CD4-positive, CD25-positive, alpha-beta regulatory T cell (primary cell): ENCODE data around the gene APOC4. TPM values are rescaled to one million over a fixed set of nuclear protein-coding genes. Genes with fewer than 3 reads are reported as not detected.
"Not testable (repeated sequence)": the region's sequence is repeated elsewhere in the genome, so short reads cannot be mapped to it uniquely, and the experiment has no call there.

Experiments used
- ATAC-seq, 2 donors: fragments of 150-1000 bp; cut with Tn5 transposase; one replicate each; pipeline ENCODE4 v1.10.0; 2021; ENCODE audit warnings: low read depth in 2 of 2, moderate number of reproducible peaks in 2 of 2, moderate library complexity in 1 of 2
- DNase-seq, 3 donors: peaks; one replicate each; pipeline versions ENCODE4 v3.0.0 to v3.0.0-alpha.2; 2012 to 2022; ENCODE audit warnings: mixed read lengths in 1 of 3
- H3K27ac ChIP-seq: one replicate; pipeline ENCODE4 v1.7.0; 2013; ENCODE audit warnings: mild to moderate bottlenecking, low read length; ENCODE audit not compliant: insufficient read depth, poor library complexity, severe bottlenecking
- H3K27me3 ChIP-seq: one replicate; pipeline ENCODE4 v1.7.0; 2013; ENCODE audit warnings: low read length; ENCODE audit not compliant: control insufficient read depth, insufficient read depth
- H3K36me3 ChIP-seq: one replicate; pipeline ENCODE4 v1.7.0; 2013; ENCODE audit warnings: mild to moderate bottlenecking, low read length, moderate library complexity; ENCODE audit not compliant: control insufficient read depth, insufficient read depth
- H3K4me1 ChIP-seq: 2 replicates; pipeline ENCODE4 v1.7.0; 2013; ENCODE audit warnings: mild to moderate bottlenecking, low read length; ENCODE audit not compliant: insufficient read depth, control insufficient read depth, poor library complexity, severe bottlenecking
- H3K4me3 ChIP-seq: one replicate; pipeline ENCODE4 v1.7.0; 2013; ENCODE audit warnings: low read depth, mild to moderate bottlenecking, low read length, moderate library complexity
- H3K9me3 ChIP-seq, 2 experiments: 1 replicate in 1 of 2; 2 replicates in 1 of 2; pipeline ENCODE4 v1.7.0; 2013; ENCODE audit warnings: low read length in 2 of 2, mild to moderate bottlenecking in 1 of 2, moderate library complexity in 1 of 2; ENCODE audit not compliant: control insufficient read depth in 2 of 2
- H3K27ac Mint-ChIP-seq, 3 donors: one replicate each; pipeline ENCODE4 v1.8.0; 2020 to 2022; ENCODE audit warnings: mild to moderate bottlenecking in 3 of 3, mixed read lengths in 3 of 3, moderate library complexity in 2 of 3
- H3K27me3 Mint-ChIP-seq: one replicate; pipeline ENCODE4 v1.8.0; 2022; ENCODE audit warnings: mild to moderate bottlenecking, mixed read lengths
- H3K36me3 Mint-ChIP-seq: one replicate; pipeline ENCODE4 v1.8.0; 2020; ENCODE audit warnings: mixed read lengths
- H3K4me1 Mint-ChIP-seq, 4 donors: one replicate each; pipeline ENCODE4 v1.8.0; 2020 to 2022; ENCODE audit warnings: mixed read lengths in 4 of 4, mild to moderate bottlenecking in 1 of 4
- H3K4me3 Mint-ChIP-seq, 4 donors: one replicate each; pipeline ENCODE4 v1.8.0; 2020 to 2022; ENCODE audit warnings: mild to moderate bottlenecking in 4 of 4, mixed read lengths in 4 of 4, moderate library complexity in 3 of 4
- H3K9me3 Mint-ChIP-seq, 7 donors: one replicate each; pipeline ENCODE4 v1.8.0; 2020 to 2022; ENCODE audit warnings: mixed read lengths in 7 of 7, mild to moderate bottlenecking in 3 of 7, moderate library complexity in 2 of 7
- polyA plus RNA-seq, 4 donors: library from polyadenylated mRNA; unstranded; fragments of 300-500 nt; fragmentation: Illumina TruSeq; gene quantifications; one replicate each; pipeline ENCODE4 v1.2.3, GENCODE V29; 2021
- total RNA-seq: library from RNA; stranded (reverse); gene quantifications from one replicate; pipeline ENCODE4 v1.2.3, GENCODE V29; 2022

APOC4 gene
- total and polyA plus RNA-seq, 5 donors from 2014 or later = not detected

- H3K4me3 ChIP-seq = no peak overlapping the region
- DNase-seq (no peak), ATAC-seq (no peak)
- no peaks in the 10 kb centered on the region for H3K36me3 Mint-ChIP-seq
- peaks cover 53% of the 10 kb centered on the region for H3K27me3 Mint-ChIP-seq
- no peak overlapping the region for H3K27ac ChIP-seq
- no peak overlapping the region for H3K27ac Mint-ChIP-seq
- H3K27me3 ChIP-seq = no peaks in the 10 kb centered on the region
- H3K36me3 ChIP-seq = no peaks in the 10 kb centered on the region
- H3K4me3 Mint-ChIP-seq = no peak overlapping the region
- no peaks in the 10 kb centered on the region for H3K9me3 ChIP-seq
- H3K9me3 Mint-ChIP-seq = no peaks in the 10 kb centered on the region
- peaks cover 0 to 22% (median 8%) of the 10 kb centered on the region in 4 donors for H3K4me1 Mint-ChIP-seq
- peaks cover 9% of the 10 kb centered on the region for H3K4me1 ChIP-seq
Measured at GRCh38 chr19:44909775-44910174, 32.3 kb upstream of the APOC4 start.

DNA sequence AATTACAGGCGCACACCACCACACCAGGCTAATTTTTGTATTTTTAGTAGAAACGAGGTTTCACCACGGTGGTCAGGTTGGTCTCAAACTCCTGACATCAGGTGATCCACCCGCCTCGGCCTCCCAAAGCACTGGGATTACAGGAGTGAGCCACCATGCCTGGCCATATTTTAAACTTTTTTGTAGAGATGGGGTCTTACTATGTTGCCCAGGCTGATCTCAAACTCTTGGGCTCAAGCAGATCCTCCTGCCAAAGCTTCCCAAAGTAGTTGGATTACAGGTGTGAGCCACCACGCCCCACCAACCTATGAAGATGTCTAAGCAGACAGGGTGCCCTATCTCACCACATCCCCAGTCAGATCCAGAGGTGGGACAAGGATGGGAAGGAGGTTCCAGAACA lies 30.1 kb upstream of the APOC4 start:
- H3K27ac Mint-ChIP-seq, H3K36me3 Mint-ChIP-seq, H3K4me3 Mint-ChIP-seq: not testable (repeated sequence)

DNA sequence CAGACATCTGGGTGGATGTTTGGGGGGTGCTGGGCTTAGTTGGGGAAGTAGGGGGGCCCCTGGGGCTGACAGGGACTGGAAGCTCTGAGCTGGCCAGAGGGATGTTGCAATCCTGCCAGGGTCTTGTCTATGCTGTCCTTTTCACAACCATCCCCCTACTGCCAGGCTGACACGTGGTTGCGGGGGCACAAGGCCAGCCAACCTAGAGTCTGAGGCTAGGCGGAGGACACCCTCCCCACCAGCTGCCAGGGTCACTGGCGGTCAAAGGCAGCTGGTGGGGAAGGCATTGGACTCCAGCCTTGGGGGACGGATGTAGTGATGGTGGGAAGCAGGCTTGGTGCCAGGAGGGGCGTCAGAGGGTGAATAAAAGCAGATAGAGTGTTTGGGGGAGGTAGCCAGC lies 29.2 kb upstream of the APOC4 start:
- Mint-ChIP-seq H3K4me1 (peaks cover 0 to 14% (median 9%) of the 10 kb centered on the region in 4 donors), H3K36me3 (no peaks in the 10 kb centered on the region), H3K4me3 (no peak overlapping the region), H3K27me3 (peaks cover 39% of the 10 kb centered on the region), H3K9me3 (no peaks in the 10 kb centered on the region), H3K27ac (no peak overlapping the region)
- H3K4me1 ChIP-seq = peaks cover 7% of the 10 kb centered on the region
- DNase-seq (no peak), ATAC-seq (no peak)
- no peaks in the 10 kb centered on the region for H3K27me3 ChIP-seq
- H3K9me3 ChIP-seq = no peaks in the 10 kb centered on the region
- no peak overlapping the region for H3K4me3 ChIP-seq
- no peak overlapping the region for H3K27ac ChIP-seq
- H3K36me3 ChIP-seq = no peaks in the 10 kb centered on the region

More for the DNA sequence above, 30.1 kb upstream of the APOC4 start:
- ATAC-seq, H3K27me3 ChIP-seq, H3K9me3 Mint-ChIP-seq, H3K27ac ChIP-seq, H3K9me3 ChIP-seq, H3K36me3 ChIP-seq, H3K4me3 ChIP-seq, H3K4me1 ChIP-seq, DNase-seq: not testable (repeated sequence)
- Mint-ChIP-seq H3K27me3 (peaks cover 41% of the 10 kb centered on the region), H3K4me1 (peaks cover 0 to 14% (median 9%) of the 10 kb centered on the region in 4 donors)

GRCh38 chr19:44913512-44914432 lies 28.3 kb upstream of the APOC4 start:
- ATAC-seq, H3K9me3 ChIP-seq, H3K36me3 Mint-ChIP-seq, H3K9me3 Mint-ChIP-seq, H3K4me3 ChIP-seq, H3K27me3 ChIP-seq, H3K4me1 ChIP-seq, DNase-seq, H3K27ac Mint-ChIP-seq, H3K27ac ChIP-seq, H3K36me3 ChIP-seq: not testable (repeated sequence)
- H3K4me1 Mint-ChIP-seq = peaks cover 0 to 14% (median 9%) of the 10 kb centered on the region in 4 donors
- peaks cover 35% of the 10 kb centered on the region for H3K27me3 Mint-ChIP-seq
- H3K4me3 Mint-ChIP-seq = peak overlapping the region in 3 of 4 donors; percentile 61 to 75 (median 71)

DNA sequence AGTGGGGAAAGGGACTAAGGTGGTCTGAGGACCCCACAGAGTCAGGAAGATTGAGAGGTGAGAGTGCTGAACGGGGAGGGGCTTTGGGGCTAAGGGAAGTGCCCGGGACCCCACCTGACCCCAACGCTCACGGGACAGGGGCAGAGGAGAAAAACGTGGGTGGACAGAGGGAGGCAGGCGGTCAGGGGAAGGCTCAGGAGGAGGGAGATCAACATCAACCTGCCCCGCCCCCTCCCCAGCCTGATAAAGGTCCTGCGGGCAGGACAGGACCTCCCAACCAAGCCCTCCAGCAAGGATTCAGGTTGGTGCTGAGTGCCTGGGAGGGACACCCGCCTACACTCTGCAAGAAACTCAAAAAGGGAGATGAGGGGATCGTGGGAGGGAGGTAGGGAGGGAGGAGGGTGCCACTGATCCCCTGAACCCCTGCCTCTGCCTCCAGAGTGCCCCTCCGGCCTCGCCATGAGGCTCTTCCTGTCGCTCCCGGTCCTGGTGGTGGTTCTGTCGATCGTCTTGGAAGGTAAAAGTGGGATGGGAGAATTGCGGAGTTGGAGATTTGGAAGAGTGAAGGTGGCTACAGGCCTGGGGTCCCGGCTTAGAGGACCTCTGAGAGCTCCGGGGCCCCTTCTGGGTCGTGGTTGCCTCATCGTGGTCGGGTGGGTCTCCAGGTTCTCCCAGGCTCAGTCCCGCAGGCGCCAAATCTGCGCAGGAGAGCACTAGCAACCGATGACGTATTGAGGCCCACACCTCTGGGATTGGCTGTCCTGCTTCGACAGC lies 27.4 kb upstream of the APOC4 start, which contains the start of gene APOC1:
Gene APOC1 (plus strand): TSS at position 176 of the 774 bp plus-strand sequence. CDS start 284 bp downstream, at position 460.
- Mint-ChIP-seq H3K4me3 (peak within 1 kb of the TSS; percentile 62 to 96 (median 86)), H3K27me3 (peaks cover 31% of the 10 kb centered on the region), H3K4me1 (peaks cover 0 to 14% (median 9%) of the 10 kb centered on the region in 4 donors), H3K27ac (peak within 1 kb of the TSS in 2 of 3 donors; percentile 29 to 65)
- not testable (repeated sequence) for H3K9me3 Mint-ChIP-seq, H3K36me3 Mint-ChIP-seq, H3K27ac ChIP-seq, H3K27me3 ChIP-seq, H3K36me3 ChIP-seq, H3K4me1 ChIP-seq, H3K9me3 ChIP-seq
- DNase-seq = peak; percentile 70 to 84 (median 72)
- peak within 1 kb of the TSS; percentile 73 for H3K4me3 ChIP-seq
- ATAC-seq = peak; percentile 86 to 93

DNA sequence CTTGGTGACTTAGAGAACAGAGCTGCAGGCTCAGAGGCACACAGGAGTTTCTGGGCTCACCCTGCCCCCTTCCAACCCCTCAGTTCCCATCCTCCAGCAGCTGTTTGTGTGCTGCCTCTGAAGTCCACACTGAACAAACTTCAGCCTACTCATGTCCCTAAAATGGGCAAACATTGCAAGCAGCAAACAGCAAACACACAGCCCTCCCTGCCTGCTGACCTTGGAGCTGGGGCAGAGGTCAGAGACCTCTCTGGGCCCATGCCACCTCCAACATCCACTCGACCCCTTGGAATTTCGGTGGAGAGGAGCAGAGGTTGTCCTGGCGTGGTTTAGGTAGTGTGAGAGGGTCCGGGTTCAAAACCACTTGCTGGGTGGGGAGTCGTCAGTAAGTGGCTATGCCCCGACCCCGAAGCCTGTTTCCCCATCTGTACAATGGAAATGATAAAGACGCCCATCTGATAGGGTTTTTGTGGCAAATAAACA lies 17.8 kb upstream of the APOC4 start:
- Histone ChIP-seq H3K36me3 (no peaks in the 10 kb centered on the region), H3K27ac (no peak overlapping the region), H3K9me3 (no peaks in the 10 kb centered on the region), H3K27me3 (peaks cover 1% of the 10 kb centered on the region), H3K4me1 (peaks cover 3% of the 10 kb centered on the region), H3K4me3 (no peak overlapping the region)
- Mint-ChIP-seq H3K27me3 (peaks cover 23% of the 10 kb centered on the region), H3K4me1 (peaks cover 0 to 9% (median 4%) of the 10 kb centered on the region in 4 donors), H3K36me3 (no peaks in the 10 kb centered on the region), H3K27ac (no peak overlapping the region), H3K9me3 (peaks cover 0 to 1% (median 0%) of the 10 kb centered on the region in 7 donors), H3K4me3 (no peak overlapping the region)
- no peak for DNase-seq
- ATAC-seq = no peak

DNA sequence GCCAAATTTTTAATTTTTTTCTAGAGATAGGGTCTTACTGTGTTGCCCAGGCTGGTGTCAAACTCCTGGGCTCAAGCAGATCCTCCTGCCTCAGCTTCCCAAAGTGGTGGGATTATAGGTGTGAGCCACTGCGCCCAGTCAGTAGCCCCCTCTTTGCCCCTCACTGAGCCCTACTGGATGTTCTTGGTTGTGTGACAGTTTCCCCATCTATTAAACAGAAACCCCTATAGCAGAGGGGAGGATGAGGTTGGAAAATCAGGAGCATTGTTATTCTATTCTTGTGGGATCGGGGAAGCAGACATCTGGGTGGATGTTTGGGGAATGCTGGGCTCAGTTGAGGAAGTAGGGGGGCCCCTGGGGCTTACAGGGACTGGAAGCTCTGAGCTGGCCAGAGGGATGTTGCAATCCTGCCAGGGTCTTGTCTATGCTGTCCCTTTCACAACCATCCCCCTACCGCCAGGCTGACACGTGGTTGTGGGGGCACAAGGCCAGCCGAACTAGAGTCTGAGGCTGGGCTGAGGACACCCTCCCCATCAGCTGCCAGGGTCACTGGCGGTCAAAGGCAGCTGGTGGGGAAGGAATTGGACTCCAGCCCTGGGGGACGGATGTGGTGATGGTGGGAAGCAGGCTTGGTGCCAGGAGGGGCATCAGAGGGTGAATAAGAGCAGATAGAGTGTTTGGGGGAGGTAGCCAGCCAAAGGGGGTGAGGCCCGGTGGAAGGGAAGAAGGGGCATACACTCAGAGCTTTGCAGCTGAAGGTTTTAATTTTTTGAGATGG lies 16.7 kb upstream of the APOC4 start:
- peaks cover 33% of the 10 kb centered on the region for H3K27me3 Mint-ChIP-seq
- H3K9me3 ChIP-seq = no peaks in the 10 kb centered on the region
- H3K27ac ChIP-seq = no peak overlapping the region
- no peak overlapping the region for H3K4me3 Mint-ChIP-seq
- no peaks in the 10 kb centered on the region for H3K36me3 Mint-ChIP-seq
- peak overlapping the region in 1 of 3 donors; percentile 82 for H3K27ac Mint-ChIP-seq
- ATAC-seq (no peak), DNase-seq (no peak)
- peaks cover 0 to 9% (median 4%) of the 10 kb centered on the region in 4 donors for H3K4me1 Mint-ChIP-seq
- peaks cover 1% of the 10 kb centered on the region for H3K27me3 ChIP-seq
- H3K4me1 ChIP-seq = peaks cover 3% of the 10 kb centered on the region
- H3K4me3 ChIP-seq = no peak overlapping the region
- no peaks in the 10 kb centered on the region for H3K36me3 ChIP-seq
- peaks cover 0 to 1% (median 0%) of the 10 kb centered on the region in 7 donors for H3K9me3 Mint-ChIP-seq
